Renal pelvis (tissue), 4 donors: Measurements from ENCODE around the gene TAT. TPM values are rescaled to one million over a fixed set of nuclear protein-coding genes. Genes with fewer than 3 reads are reported as not detected.

ENCODE experiments used
- DNase-seq: peaks from one replicate; pipeline ENCODE4 v3.0.0-alpha.2; 2013
- polyA plus RNA-seq, 3 donors: library from polyadenylated mRNA; unstranded; fragments of 120-200 nt; gene quantifications; one replicate each; pipeline ENCODE4 v1.2.1, GENCODE V29; 2013; ENCODE audit not compliant: insufficient read length in 3 of 3

Gene TAT
- polyA plus RNA-seq, 3 donors = 0.03 to 0.16 (median 0.14) TPM

DNA sequence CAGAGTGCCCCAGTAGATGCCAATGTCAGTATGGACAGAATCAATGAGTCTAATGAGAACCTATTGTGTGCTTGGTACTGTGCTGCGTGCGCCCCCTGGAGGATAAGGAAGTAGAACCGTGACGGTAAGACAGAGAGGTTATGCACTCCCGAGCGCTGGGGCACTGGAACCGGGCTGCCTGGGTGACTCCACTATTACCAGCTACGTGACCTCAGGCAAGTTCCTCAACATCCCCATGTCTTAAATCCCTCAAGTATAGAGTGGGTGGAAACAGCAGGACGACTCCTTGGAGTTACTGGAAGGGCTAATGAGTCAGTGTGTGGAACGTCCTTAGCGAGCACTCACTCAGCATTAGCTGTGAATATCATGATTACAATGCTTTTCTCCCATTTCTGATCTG lies 34.5 kb downstream of the TAT start:
- DNase-seq = no peak

DNA sequence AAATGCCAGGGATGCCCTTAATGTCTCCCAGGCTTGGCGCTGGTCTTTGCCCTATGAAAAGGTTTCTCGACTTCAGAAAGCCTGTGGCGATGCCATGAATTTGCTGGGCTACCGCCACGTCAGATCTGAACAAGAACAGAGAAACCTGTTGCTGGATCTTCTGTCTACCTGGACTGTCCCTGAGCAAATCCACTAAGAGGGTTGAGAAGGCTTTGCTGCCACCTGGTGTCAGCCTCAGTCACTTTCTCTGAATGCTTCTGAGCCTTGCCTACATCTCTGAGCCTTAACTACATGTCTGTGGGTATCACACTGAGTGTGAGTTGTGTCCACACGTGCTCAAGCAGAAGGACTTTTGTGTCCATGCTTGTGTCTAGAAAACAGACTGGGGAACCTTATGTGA lies 39.2 kb downstream of the TAT start:
- no peak for DNase-seq

DNA sequence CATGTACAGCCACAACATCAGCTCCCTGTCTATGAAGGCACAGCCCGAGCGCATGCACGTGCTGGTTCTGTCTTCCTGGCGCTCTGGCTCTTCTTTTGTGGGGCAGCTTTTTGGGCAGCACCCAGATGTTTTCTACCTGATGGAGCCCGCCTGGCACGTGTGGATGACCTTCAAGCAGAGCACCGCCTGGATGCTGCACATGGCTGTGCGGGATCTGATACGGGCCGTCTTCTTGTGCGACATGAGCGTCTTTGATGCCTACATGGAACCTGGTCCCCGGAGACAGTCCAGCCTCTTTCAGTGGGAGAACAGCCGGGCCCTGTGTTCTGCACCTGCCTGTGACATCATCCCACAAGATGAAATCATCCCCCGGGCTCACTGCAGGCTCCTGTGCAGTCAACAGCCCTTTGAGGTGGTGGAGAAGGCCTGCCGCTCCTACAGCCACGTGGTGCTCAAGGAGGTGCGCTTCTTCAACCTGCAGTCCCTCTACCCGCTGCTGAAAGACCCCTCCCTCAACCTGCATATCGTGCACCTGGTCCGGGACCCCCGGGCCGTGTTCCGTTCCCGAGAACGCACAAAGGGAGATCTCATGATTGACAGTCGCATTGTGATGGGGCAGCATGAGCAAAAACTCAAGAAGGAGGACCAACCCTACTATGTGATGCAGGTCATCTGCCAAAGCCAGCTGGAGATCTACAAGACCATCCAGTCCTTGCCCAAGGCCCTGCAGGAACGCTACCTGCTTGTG lies 40.0 kb downstream of the TAT start:
- no peak for DNase-seq

DNA sequence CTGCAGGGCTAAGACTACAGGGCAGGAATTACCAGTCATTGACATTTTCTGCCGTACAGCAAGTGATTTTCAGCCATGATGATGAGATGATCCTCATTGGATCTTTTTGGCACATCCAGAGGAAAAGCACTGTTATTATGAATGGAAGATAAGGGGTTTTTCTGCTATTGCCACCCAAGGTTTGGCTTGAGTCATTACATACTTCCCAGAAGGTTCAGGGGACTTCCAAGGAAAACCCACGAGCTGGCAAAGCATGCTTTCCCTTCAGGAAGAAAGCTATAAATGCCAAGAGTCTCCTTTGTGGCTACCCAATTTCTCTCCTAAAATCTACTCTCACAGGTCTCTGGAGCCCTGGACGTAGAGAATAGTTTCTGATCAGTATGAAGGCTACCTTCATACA lies 44.5 kb downstream of the TAT start:
- DNase-seq = no peak

DNA sequence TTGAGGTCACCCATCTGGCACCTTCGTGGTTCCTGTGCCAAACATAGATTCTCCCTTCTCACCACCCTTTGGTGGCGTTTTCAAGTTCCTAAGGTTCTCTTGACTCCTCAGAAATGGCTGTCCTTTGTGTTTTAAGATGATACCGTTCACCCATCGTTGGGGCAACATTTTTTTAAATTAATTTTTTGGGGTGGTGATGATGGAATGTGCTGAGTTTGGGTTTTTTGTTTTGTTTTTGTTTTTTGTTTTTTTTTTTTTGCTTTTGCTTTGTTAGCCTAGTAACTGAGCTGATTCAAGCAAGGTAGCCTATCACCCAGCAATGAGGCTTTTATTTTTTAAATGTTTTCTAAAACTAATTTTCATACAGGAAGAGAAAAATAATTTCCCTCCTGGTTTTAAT lies 48.0 kb downstream of the TAT start:
- no peak for DNase-seq

DNA sequence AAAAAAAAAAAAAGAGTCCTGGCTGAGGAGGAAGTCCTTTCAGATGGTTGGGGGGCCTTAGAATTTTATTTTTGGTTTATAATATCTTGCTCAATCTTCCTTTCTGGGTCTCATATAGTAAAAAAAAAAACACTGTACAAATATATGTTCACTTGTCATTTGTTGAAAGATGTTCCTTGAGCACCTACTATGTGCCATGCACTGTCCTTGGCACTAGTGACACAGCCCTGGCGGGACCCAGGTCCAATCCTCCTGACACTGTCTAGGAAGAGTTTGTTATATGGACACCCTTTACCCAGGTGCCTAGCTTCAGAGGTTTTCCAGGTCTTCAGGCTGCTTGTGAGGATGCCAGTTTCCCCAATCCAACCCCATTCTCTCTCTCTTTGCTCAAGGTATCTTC lies 48.6 kb downstream of the TAT start:
- DNase-seq = no peak

DNA sequence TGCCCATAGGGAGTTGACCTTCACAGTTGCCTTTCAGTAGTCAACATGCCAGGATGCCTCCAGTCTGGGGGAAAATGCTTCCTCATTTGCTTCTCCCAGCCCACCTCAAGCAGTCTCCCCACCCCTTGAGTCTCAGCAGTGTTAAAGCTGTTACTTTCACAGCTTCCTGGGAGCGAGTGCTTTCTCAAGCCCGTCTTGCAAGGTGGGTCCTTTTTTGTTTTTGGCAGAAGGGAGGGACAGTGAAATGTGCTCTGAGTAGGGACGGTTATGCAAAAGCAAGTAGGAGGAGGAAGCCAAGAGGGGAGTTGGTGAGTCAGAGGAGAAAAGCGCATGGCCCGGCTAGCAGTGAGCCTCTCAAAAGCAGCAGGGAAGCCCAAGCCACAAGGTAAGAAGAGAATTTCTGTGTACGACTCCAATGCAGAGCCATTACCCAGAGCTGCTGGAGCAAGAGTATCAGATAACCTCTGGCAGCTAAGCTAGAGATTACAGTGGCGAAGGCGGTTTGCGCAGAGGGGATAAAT lies 50.7 kb downstream of the TAT start, which contains the start of gene CHST4:
Gene CHST4 (plus strand): TSS at position 316 of the 521 bp plus-strand sequence. CDS start 10,252 bp downstream, outside the sequence.
- DNase-seq = no peak

DNA sequence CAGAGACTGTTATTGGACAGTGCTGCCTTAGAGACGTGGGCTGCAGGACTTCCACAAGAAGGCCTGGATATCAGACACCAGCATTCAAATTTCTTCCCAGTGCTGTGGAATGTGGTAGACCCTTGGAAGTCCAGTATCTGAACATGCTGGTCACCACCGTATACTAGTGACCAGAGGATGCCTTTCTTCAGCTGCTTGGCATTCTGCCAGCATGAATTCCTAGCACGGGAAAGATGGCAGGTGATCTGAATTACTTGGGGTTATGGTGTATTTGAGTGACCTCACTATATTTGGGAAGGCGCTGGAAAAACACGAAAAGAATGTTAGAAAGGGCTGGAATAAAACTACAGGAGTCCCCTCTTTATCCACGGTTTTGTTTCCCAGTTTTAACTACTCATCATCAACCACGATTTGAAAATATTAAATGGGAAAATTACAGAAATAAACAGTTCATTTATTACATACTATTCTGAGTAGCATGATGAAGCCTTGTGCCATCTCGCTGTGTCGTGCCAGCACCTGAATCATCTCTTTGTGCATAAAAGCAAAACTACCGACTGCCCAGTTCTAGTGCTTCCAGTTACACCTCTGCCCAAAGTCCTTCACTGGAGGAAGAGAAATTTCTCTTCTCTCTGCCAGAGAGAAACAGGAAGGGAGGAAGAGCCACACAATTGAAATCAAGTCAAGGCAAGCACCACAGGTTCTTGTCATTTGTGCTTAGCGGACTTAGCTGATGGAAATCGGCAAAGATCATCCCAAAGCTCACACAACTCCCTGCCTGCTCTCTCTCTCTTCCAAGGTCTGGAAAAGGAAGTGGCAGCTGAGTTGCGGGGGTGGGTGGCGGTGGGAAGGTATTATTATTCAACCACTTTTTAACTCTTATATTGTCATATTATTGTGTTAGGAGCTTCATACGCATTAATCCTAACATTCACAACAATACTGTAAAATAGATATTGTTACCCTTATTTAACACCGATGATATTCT lies 52.0 kb downstream of the TAT start:
- no peak for DNase-seq

DNA sequence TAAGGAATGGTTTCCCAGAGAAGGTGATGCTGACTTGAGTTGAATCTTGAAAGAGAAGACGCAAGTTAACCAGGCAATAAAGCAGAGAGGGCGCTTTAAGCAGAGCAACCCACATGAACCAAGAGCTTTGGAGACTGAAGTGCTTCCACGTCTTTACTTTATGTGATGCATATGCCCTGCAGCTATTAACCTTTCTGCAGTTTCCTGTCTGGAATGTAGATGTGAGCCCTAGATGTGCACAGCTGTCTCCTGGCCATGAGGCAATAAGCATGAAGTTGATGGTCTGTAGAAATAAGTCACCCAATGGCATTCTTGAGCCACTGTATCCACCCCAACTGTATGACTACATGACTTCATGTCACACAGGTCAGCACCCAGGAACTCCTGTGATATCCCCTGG lies 56.3 kb downstream of the TAT start:
- no peak for DNase-seq

Other genes with a start within 250 kb of the TAT start
- under 1 TPM; 0.40 to 0.70 (median 0.47) TPM for gene CALB2, start 218.4 kb downstream of the TAT start, polyA plus RNA-seq
- not detected for gene TLE7, start 135.0 kb downstream of the TAT start, polyA plus RNA-seq
- 10 to 100 TPM; 14.6 to 19.5 (median 15.5) TPM for gene ZNF23, start 114.8 kb downstream of the TAT start, polyA plus RNA-seq
- 10 to 100 TPM; 11.0 to 18.5 (median 16.1) TPM for gene ZNF19, start 87.8 kb downstream of the TAT start, polyA plus RNA-seq
- gene CHST4, start 50.7 kb downstream of the TAT start, polyA plus RNA-seq = under 1 TPM; 0.21 to 0.53 (median 0.49) TPM
- gene MARVELD3, start 49.1 kb upstream of the TAT start, polyA plus RNA-seq = 10 to 100 TPM; 13.1 to 20.3 (median 19.8) TPM
- 10 to 100 TPM in 2 of 3 donors, 1 to 10 TPM in 1; 7.6 to 10.7 (median 10.2) TPM for gene PHLPP2, start 147.6 kb upstream of the TAT start, polyA plus RNA-seq
- 100 to 1,000 TPM in 2 of 3 donors, 10 to 100 TPM in 1; 84.5 to 115 (median 101) TPM for gene AP1G1, start 231.7 kb upstream of the TAT start, polyA plus RNA-seq